ENCODE measurements around the gene SERPINB13.
"Not testable (repeated sequence)": the region's sequence is repeated elsewhere in the genome, so short reads cannot be mapped to it uniquely, and the experiment has no call there.

Gene SERPINB13

GRCh38 chr18:63644694-63645093 is 57.6 kb downstream of the SERPINB13 start:
- DNase-seq (ENCODE audit: low read depth in 2 of 2, low spot score in 1 of 2) = not testable (repeated sequence)

DNA sequence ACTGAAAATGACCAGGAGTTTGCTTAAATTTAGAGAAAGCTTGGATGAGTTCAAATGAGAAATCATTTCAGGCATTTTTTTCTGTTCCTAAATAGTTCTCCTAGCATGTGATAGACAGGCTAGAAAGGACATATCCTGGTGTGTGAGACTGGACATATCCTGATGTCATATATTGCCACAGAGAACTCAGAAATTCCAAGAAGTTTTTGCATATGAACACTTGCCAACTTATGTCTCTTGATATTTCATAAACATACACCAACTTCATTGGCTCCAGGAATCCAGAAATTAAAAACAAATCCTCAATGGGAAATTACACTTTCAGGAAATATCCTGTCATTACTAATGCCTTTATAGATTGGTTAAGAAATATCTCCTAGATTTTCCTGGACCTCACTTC is 59.8 kb downstream of the SERPINB13 start:
- no peak for DNase-seq (ENCODE audit: low read depth in 2 of 2, low spot score in 1 of 2)

DNA sequence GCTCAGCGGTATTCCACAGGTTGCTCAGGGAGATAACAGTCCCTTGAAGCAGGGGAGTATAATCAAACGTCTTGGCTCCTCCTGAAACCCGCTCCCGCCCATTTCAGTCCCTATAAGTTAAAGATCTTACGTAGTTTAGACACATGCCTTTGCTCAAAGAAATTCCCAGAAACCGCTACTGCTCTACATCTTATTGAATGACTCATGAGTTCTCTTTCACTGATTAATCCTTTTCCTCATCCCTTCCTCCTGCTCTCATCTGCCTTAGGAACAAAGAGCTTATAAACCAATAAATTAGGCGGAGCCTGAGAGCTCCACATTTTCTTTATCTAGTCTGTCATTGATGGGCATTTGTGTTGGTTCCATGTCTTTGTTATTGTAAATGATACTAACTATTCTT is 61.1 kb downstream of the SERPINB13 start:
- no peak for DNase-seq (ENCODE audit: low read depth in 2 of 2, low spot score in 1 of 2)

Data from stimulated activated CD8-positive, alpha-beta memory T cell treated with anti-CD3 and anti-CD28 coated beads, Interleukin-4, amount 100 ng/mL, for 1 hour (primary cell).